B cell (primary cell): ENCODE measurements around the gene IQSEC3. TPM values are rescaled to one million over a fixed set of nuclear protein-coding genes. Genes with fewer than 3 reads are reported as not detected.

Experiments used
- ATAC-seq: fragments of 200-7000 bp; cut with Tn5 transposase; one replicate; pipeline ENCODE4 v1.10.0; 2021; ENCODE audit warnings: low read depth, mild to moderate bottlenecking, moderate number of reproducible peaks, moderate library complexity
- CTCF ChIA-PET: fragments of 350-600 bp; sonication (Branson Sonifier 250); formaldehyde crosslinking; loops from one replicate; lab custom pipeline; 2021; ENCODE audit warnings: antibody characterized with exemption, inconsistent platforms; lab: Charles Lee
- POLR2A ChIA-PET: fragments of 350-600 bp; sonication (Branson Sonifier 250); formaldehyde crosslinking; loops from one replicate; lab custom pipeline; 2021; ENCODE audit warnings: antibody characterized with exemption; lab: Charles Lee
- DNase-seq: peaks from one replicate; pipeline ENCODE4 v3.0.0; 2013
- H2AFZ ChIP-seq: 2 replicates; pipeline ENCODE4 v1.6.1; 2012; ENCODE audit warnings: mild to moderate bottlenecking, low read depth, low read length; ENCODE audit not compliant: insufficient read depth, poor library complexity, severe bottlenecking
- H3K27ac ChIP-seq, 2 donors: 1 replicate in 1 of 2; 2 replicates in 1 of 2; pipeline ENCODE4 v1.5.1; 2012 to 2013; ENCODE audit warnings: low read length in 2 of 2, mild to moderate bottlenecking in 2 of 2, moderate library complexity in 1 of 2
- H3K27me3 ChIP-seq, 4 experiments: fragments of 200-600 bp in 1 of 4; sonication (generic) in 1 of 4; replicated peaks in 1 of 4; 1 replicate in 2 of 4; 2 replicates in 2 of 4; pipeline versions ENCODE4 v1.6.1 to v1.7.0; 2013 to 2016; ENCODE audit warnings: low read length in 3 of 4, mild to moderate bottlenecking in 2 of 4, mixed read lengths in 1 of 4, moderate library complexity in 1 of 4; ENCODE audit not compliant: insufficient read depth in 4 of 4, control insufficient read depth in 3 of 4; ENCODE audit errors: control extremely low read depth in 1 of 4
- H3K36me3 ChIP-seq, 2 experiments: replicated peaks in 1 of 2; 1 replicate in 1 of 2; 2 replicates in 1 of 2; pipeline versions ENCODE4 v1.6.1 to v1.7.1; 2013; ENCODE audit warnings: low read length in 1 of 2; ENCODE audit not compliant: insufficient read depth in 2 of 2, control insufficient read depth in 1 of 2; ENCODE audit errors: control extremely low read depth in 1 of 2, extremely low read depth in 1 of 2
- H3K4me1 ChIP-seq, 2 donors: fragments of 200-600 bp in 1 of 2; sonication (generic) in 1 of 2; 1 replicate in 1 of 2; 2 replicates in 1 of 2; pipeline versions ENCODE4 v1.5.1 to v1.6.1; 2013 to 2017; ENCODE audit warnings: low read length in 2 of 2; ENCODE audit not compliant: control insufficient read depth in 2 of 2, insufficient read depth in 2 of 2
- H3K4me2 ChIP-seq: replicated peaks from 2 replicates; pipeline ENCODE3; 2012; ENCODE audit warnings: mild to moderate bottlenecking, low read depth, low read length; ENCODE audit not compliant: poor library complexity, severe bottlenecking
- H3K4me3 ChIP-seq, 5 experiments: fragments of 200-600 bp in 1 of 5; sonication (generic) in 1 of 5; 1 replicate in 3 of 5; 2 replicates in 2 of 5; pipeline versions ENCODE4 v1.5.1 to v1.7.0; 2011 to 2016; ENCODE audit warnings: low read length in 4 of 5, mild to moderate bottlenecking in 4 of 5, low read depth in 2 of 5, control low read depth in 1 of 5, moderate library complexity in 1 of 5; ENCODE audit not compliant: insufficient read depth in 1 of 5; ENCODE audit errors: control extremely low read depth in 1 of 5, extremely low read depth in 1 of 5
- H3K79me2 ChIP-seq: fragments of 200-600 bp; sonication (generic); one replicate; pipeline ENCODE4 v1.6.0; 2016; ENCODE audit warnings: low read length; ENCODE audit not compliant: control insufficient read depth, insufficient read depth
- H3K9ac ChIP-seq: fragments of 200-600 bp; sonication (generic); 2 replicates; pipeline ENCODE4 v1.6.1; 2017; ENCODE audit warnings: mild to moderate bottlenecking, low read length, moderate library complexity
- H3K9me3 ChIP-seq, 3 donors: one replicate each; pipeline versions ENCODE4 v1.6.1 to v1.7.1; 2013; ENCODE audit warnings: low read length in 2 of 3; ENCODE audit not compliant: control insufficient read depth in 2 of 3, insufficient read depth in 1 of 3; ENCODE audit errors: control extremely low read depth in 1 of 3
- H4K20me1 ChIP-seq: 2 replicates; pipeline ENCODE4 v1.6.0; 2012; ENCODE audit warnings: mild to moderate bottlenecking, low read length; ENCODE audit not compliant: insufficient read depth, control insufficient read depth, poor library complexity, severe bottlenecking
- H3K27ac Mint-ChIP-seq: one replicate; pipeline ENCODE4 v1.8.0; 2021; ENCODE audit warnings: mixed read lengths
- H3K27me3 Mint-ChIP-seq: one replicate; pipeline ENCODE4 v1.8.0; 2021; ENCODE audit warnings: mixed read lengths
- H3K4me1 Mint-ChIP-seq: one replicate; pipeline ENCODE4 v1.8.0; 2021; ENCODE audit warnings: mixed read lengths
- H3K4me3 Mint-ChIP-seq: one replicate; pipeline ENCODE4 v1.8.0; 2021; ENCODE audit warnings: mixed read lengths
- H3K9me3 Mint-ChIP-seq: one replicate; pipeline ENCODE4 v1.8.0; 2022; ENCODE audit warnings: mixed read lengths; ENCODE audit not compliant: insufficient read depth
- CTCF ChIP-seq: fragments of 200-600 bp; IDR thresholded peaks from one replicate; pipeline ENCODE4 v1.8.0; 2022; ENCODE audit warnings: antibody characterized with exemption, mild to moderate bottlenecking
- EZH2 ChIP-seq: IDR thresholded peaks from 2 replicates; pipeline ENCODE4 v1.6.1; 2012; ENCODE audit warnings: borderline replicate concordance, low read depth, mild to moderate bottlenecking, moderate library complexity, low read length; ENCODE audit not compliant: insufficient read depth, poor library complexity, severe bottlenecking
- WGBS: methylation state at CpG from one replicate; pipeline ENCODE4 v1.1.5; 2013; ENCODE audit warnings: missing lambda C conversion rate; ENCODE audit not compliant: insufficient coverage; 5-methylcytosine and 5-hydroxymethylcytosine counted together
- intact Hi-C: fragments of 100-400 bp; cut with micrococcal nuclease; formaldehyde crosslinking; loops from one replicate; pipeline ENCODE4 v1.10.0; 2022
- polyA plus RNA-seq: library from polyadenylated mRNA; depleted of rRNA; stranded (reverse); fragments of >200 nt; gene quantifications from 2 replicates; pipeline ENCODE4 v1.2.3, GENCODE V29; 2012
- total RNA-seq, 2 donors: library from RNA; stranded (reverse); fragments of 120-200 nt in 1 of 2; gene quantifications; 1 replicate in 1 of 2; 2 replicates in 1 of 2; pipeline versions ENCODE4 v1.2.3 to v1.2.4, GENCODE V29; 2013 to 2022

The IQSEC3 gene
- total and polyA plus RNA-seq, 2 donors (not counting 1 experiment from before 2014, with no cell fraction given), result 0.01 to 1.8 TPM

GRCh38 chr12:195951-196350 is 129.4 kb downstream of the IQSEC3 start:
- H3K27ac Mint-ChIP-seq, result no peak overlapping the region
- peaks cover 2% of the 10 kb centered on the region for H3K9me3 Mint-ChIP-seq
- H4K20me1 ChIP-seq, result no peaks in the 10 kb centered on the region
- H3K27me3 ChIP-seq, result peaks cover 0 to 3% (median 0%) of the 10 kb centered on the region in 4 experiments
- ChIA-PET CTCF (no interaction called here), POLR2A (no interaction called here)
- H3K36me3 ChIP-seq, result no peaks in the 10 kb centered on the region
- intact Hi-C loops, result no loop called here
- ATAC-seq (no peak), DNase-seq (no peak)
- no peak overlapping the region for H3K4me3 ChIP-seq
- H3K27ac ChIP-seq, result no peak overlapping the region
- peaks cover 0 to 8% (median 0%) of the 10 kb centered on the region in 3 donors for H3K9me3 ChIP-seq
- no peaks in the 10 kb centered on the region for H3K4me1 ChIP-seq
- peaks cover 21% of the 10 kb centered on the region for H3K27me3 Mint-ChIP-seq
- no peaks in the 10 kb centered on the region for H3K79me2 ChIP-seq
- H3K4me3 Mint-ChIP-seq, result no peak overlapping the region
- TF ChIP-seq EZH2, result no peak
- TF ChIP-seq CTCF, result no peak
- 97% methylated on average over 14 of the region's 15 CpGs for WGBS
- H3K4me1 Mint-ChIP-seq, result no peaks in the 10 kb centered on the region
- H2AFZ ChIP-seq, result no peak overlapping the region
- no peak overlapping the region for H3K4me2 ChIP-seq
- H3K9ac ChIP-seq, result no peak overlapping the region

- ChIA-PET POLR2A (no interaction called here), CTCF (no interaction called here)
- 100% methylated on average over 2 of the region's 4 CpGs for WGBS
- H4K20me1 ChIP-seq, result no peaks in the 10 kb centered on the region
- H3K4me2 ChIP-seq, result no peak overlapping the region
- H3K79me2 ChIP-seq, result no peaks in the 10 kb centered on the region
- TF ChIP-seq EZH2 (no peak), CTCF (no peak)
- no peaks in the 10 kb centered on the region for H3K36me3 ChIP-seq
- H3K4me1 Mint-ChIP-seq, result no peaks in the 10 kb centered on the region
- no peak overlapping the region for H3K27ac Mint-ChIP-seq
- H3K4me1 ChIP-seq, result no peaks in the 10 kb centered on the region
- H2AFZ ChIP-seq, result no peak overlapping the region
- H3K9ac ChIP-seq, result no peak overlapping the region
- DNase-seq, result no peak
- H3K4me3 Mint-ChIP-seq, result no peak overlapping the region
- H3K27me3 Mint-ChIP-seq, result peaks cover 23% of the 10 kb centered on the region
- H3K27ac ChIP-seq, result no peak overlapping the region
- H3K4me3 ChIP-seq, result no peak overlapping the region
- peaks cover 0 to 8% (median 0%) of the 10 kb centered on the region in 3 donors for H3K9me3 ChIP-seq
- intact Hi-C loops, result no loop called here
- peaks cover 2% of the 10 kb centered on the region for H3K9me3 Mint-ChIP-seq
- H3K27me3 ChIP-seq, result peaks cover 0 to 3% (median 0%) of the 10 kb centered on the region in 4 experiments
- ATAC-seq, result no peak
Observed at GRCh38 chr12:196436-196835, 129.9 kb downstream of the IQSEC3 start.
